ENCODE results near the gene DHX16. TPM values are rescaled to one million over a fixed set of nuclear protein-coding genes. Genes with fewer than 3 reads are reported as not detected.

The DHX16 gene
- total and polyA plus RNA-seq, 2 of the 4 experiments (the other 2 are of a cell fraction): 47.9 to 48.4 TPM

DNA sequence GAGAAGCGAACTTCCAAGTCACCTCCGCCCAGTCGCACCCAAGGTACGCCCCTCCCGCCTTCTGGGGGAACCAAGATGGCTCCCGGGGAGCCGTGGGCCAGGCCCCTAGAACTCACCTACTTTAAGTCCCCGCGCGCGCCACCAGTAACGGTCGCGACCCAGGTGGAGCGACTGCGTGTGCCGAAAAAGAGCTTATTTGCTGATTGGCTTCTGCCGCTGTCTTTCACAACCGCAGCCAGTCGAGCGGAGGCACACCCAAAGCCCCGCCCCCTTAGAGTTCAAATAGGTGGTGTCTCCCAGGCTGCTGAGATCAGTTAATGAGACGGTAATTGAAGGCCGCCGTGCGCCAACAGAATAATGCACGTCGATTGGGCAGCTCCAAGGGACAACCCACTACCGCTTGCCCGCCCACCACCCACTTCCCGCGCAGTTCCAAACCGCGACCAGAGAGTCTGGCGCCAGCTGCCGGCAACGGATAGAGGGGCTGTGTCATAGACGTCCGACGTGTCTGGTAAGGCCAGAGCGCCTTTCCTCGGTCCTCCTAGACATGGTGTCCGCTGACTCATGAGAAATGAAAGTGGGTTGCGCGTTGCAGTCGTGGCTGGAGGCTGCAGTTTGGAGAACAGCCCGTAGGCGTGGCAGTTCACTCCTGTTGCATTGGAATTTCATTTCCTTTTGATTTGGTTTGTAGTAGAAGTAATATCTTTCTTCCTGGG is 44.5 kb upstream of the DHX16 start, which contains the start of gene MDC1:
Gene MDC1 (minus strand): TSS at position 153 of the 716 bp plus-strand sequence. CDS start 2,106 bp downstream, outside the sequence.
- Histone ChIP-seq H3K9ac (ENCODE audit: low read depth, low read length) (peak within 1 kb of the TSS; percentile 76), H2BK5ac (ENCODE audit: low read depth, low read length, poor library complexity, severe bottlenecking) (peak within 1 kb of the TSS; percentile 91), H3K27me3 (ENCODE audit: control insufficient read depth, insufficient read depth, low read length) (no peaks in the 10 kb centered on the region), H3K36me3 (ENCODE audit: control insufficient read depth, insufficient read depth, low read length) (peaks cover 17% of the 10 kb centered on the region), H3K14ac (replicated peaks; ENCODE audit: low read depth, low read length) (peak within 1 kb of the TSS; percentile 83), H2AFZ (replicated peaks; ENCODE audit: low read length, poor library complexity) (peak within 1 kb of the TSS; percentile 95), H3K23ac (ENCODE audit: low read depth, low read length) (peak within 1 kb of the TSS; percentile 84), H2BK120ac (ENCODE audit: low read depth, low read length) (peak within 1 kb of the TSS; percentile 50), H3K4me3 (ENCODE audit: insufficient read depth, low read depth, low read length) (peak within 1 kb of the TSS; percentile 61), H3K18ac (ENCODE audit: low read depth, low read length) (peak within 1 kb of the TSS; percentile 48), H2BK15ac (ENCODE audit: low read depth, low read length) (peak within 1 kb of the TSS; percentile 59), H2AK5ac (ENCODE audit: low read depth, low read length) (peak within 1 kb of the TSS; percentile 99), H3K4me2 (ENCODE audit: low read depth, low read length) (peak within 1 kb of the TSS; percentile 90), H3K9me3 (ENCODE audit: control insufficient read depth, insufficient read depth, low read length) (no peaks in the 10 kb centered on the region), H3K4me1 (ENCODE audit: control insufficient read depth, insufficient read depth, low read length) (peaks cover 4% of the 10 kb centered on the region; the same call in 1 of the 2 replicates), H2AK9ac (replicated peaks; ENCODE audit: low read depth, low read length, poor library complexity) (peak within 1 kb of the TSS; percentile 79), H3K4ac (ENCODE audit: low read depth, low read length) (peak within 1 kb of the TSS; percentile 92), H4K91ac (ENCODE audit: insufficient read depth, low read depth, low read length) (peak within 1 kb of the TSS; percentile 97), H3K9me1 (ENCODE audit: insufficient read depth, low read length) (peaks cover 5% of the 10 kb centered on the region), H3K27ac (ENCODE audit: insufficient read depth, low read length) (peak within 1 kb of the TSS; percentile 78), H3K79me1 (ENCODE audit: low read depth in 1 of 2, low read length in 2 of 2) (peaks cover 15 to 41% of the 10 kb centered on the region in 2 experiments), H4K20me1 (ENCODE audit: insufficient read depth, low read length) (peaks cover 10% of the 10 kb centered on the region), H3K56ac (ENCODE audit: extremely low read depth, insufficient read depth, low read length) (peak within 1 kb of the TSS; percentile 96), H4K8ac (ENCODE audit: low read depth in 2 of 2, low read length in 2 of 2) (peak within 1 kb of the TSS; percentile 84 to 96), H4K5ac (ENCODE audit: low read depth, low read length) (peak within 1 kb of the TSS; percentile 55), H2BK20ac (ENCODE audit: low read depth, low read length) (peak within 1 kb of the TSS; percentile 8; the same call in 1 of the 2 replicates)
- WGBS, 2 experiments (ENCODE audit: extremely low coverage in 2 of 2, insufficient read length in 1 of 2): 0% methylated on average over 31 of the region's 48 CpGs; no CpG with 5 or more reads in 1 of the 2 experiments
- dilution Hi-C loops (cut with HindIII; ENCODE audit: low sequenced_read_pairs, unreplicated experiment) (no loop called here), in situ Hi-C loops (cut with MboI; ENCODE audit: low sequenced_read_pairs) (no loop called here), intact Hi-C loops (cut with micrococcal nuclease) (loop anchor here (1.0 kb wide), 1 partner anchor 26 kb away; no protein-coding TSS in a partner anchor)
- POLR2A ChIA-PET (ENCODE audit: unreplicated experiment): interaction anchor here (0.6 kb wide), 1 partner anchor 146 kb away, joined by 3 read pairs; the partner anchor contains the start of gene ABCF1
- BruUV-seq (replicated peaks): no TSS peak
- ATAC-seq (ENCODE audit: low read depth): peak; percentile 77
- DNase-seq: peak; percentile 100
- CTCF ChIA-PET: no interaction called here
- peak; percentile 73; the same call in 1 of the 2 replicates for TF ChIP-seq CEBPB (IDR thresholded peaks at IDR 0.05; ENCODE audit: low read depth, low read length)
- TF ChIP-seq RAD21 (IDR thresholded peaks at IDR 0.05; ENCODE audit: low read length): no peak
- TF ChIP-seq BHLHE40 (IDR thresholded peaks at IDR 0.05; ENCODE audit: low read depth, low read length): peak; percentile 24; the same call in 1 of the 2 replicates
- 0 out of 2 replicates have a peak, but pooled peaks have one; percentile 8 for TF ChIP-seq CHD1 (IDR thresholded peaks at IDR 0.05; ENCODE audit: low read depth, low read length)
- no peak for TF ChIP-seq SMC3 (IDR thresholded peaks at IDR 0.05; ENCODE audit: low read depth, low read length)
- TF ChIP-seq FOS (IDR thresholded peaks at IDR 0.05; ENCODE audit: low read depth, low read length): peak; percentile 71
- peak; percentile 64 for TF ChIP-seq POLR2A (IDR thresholded peaks at IDR 0.05; ENCODE audit: low read depth, low read length)
- TF ChIP-seq CTCF (conservative IDR thresholded peaks at IDR 0.05; ENCODE audit: low read depth, low read length): peak; percentile 29; the same call in 1 of the 2 replicates
- TF ChIP-seq NFE2L2 (IDR thresholded peaks at IDR 0.05; ENCODE audit: low read depth, low read length): peak; percentile 76; the same call in 1 of the 2 replicates
- TF ChIP-seq USF2 (IDR thresholded peaks at IDR 0.05; ENCODE audit: low read depth, low read length): no peak
- no peak for TF ChIP-seq ELK1 (IDR thresholded peaks at IDR 0.05; ENCODE audit: borderline replicate concordance, low read depth, low read length)
- peak; percentile 77; the same call in 1 of the 2 replicates for TF ChIP-seq MXI1 (IDR thresholded peaks at IDR 0.05; ENCODE audit: borderline replicate concordance, low read depth, low read length)
- peak; percentile 93 for TF ChIP-seq MAFK (IDR thresholded peaks at IDR 0.05; ENCODE audit: low read depth, low read length)
- no peak; the same call in 1 of the 2 replicates for TF ChIP-seq MAZ (IDR thresholded peaks at IDR 0.05; ENCODE audit: borderline replicate concordance, low read depth, low read length)

Measured in IMR-90 (cell line).